NCI-H2171 treated with DMSO at 0.1 percent for 48 hours (cell line): ENCODE data around the gene ADPRH.
"Not testable (repeated sequence)": the region's sequence is repeated elsewhere in the genome, so short reads cannot be mapped to it uniquely, and the experiment has no call there.

Source experiments
- DNase-seq: peaks from one replicate; lab custom pipeline; 2025; lab: John Stamatoyannopoulos, UW

ADPRH gene

GRCh38 chr3:119579366-119580066 lies at the start of gene ADPRH:
TSS of gene ADPRH (plus strand) at chr3:119579492. CDS start at chr3:119582170, 2,678 bp downstream.
- DNase-seq: no peak

- DNase-seq: no peak
These were observed 49.4 kb upstream of the ADPRH start for GRCh38 chr3:119529883-119530282.

GRCh38 chr3:119530456-119530855 lies 48.8 kb upstream of the ADPRH start:
- no peak for DNase-seq

GRCh38 chr3:119531151-119531550 lies 48.1 kb upstream of the ADPRH start:
- DNase-seq: no peak

GRCh38 chr3:119534296-119534695 lies 45.0 kb upstream of the ADPRH start:
- DNase-seq: no peak

GRCh38 chr3:119536757-119537156 lies 42.5 kb upstream of the ADPRH start:
- no peak for DNase-seq

GRCh38 chr3:119538772-119539171 lies 40.5 kb upstream of the ADPRH start:
- no peak for DNase-seq

- DNase-seq: no peak
These were observed 37.7 kb upstream of the ADPRH start for GRCh38 chr3:119541547-119541946.

GRCh38 chr3:119542168-119542767 lies 37.0 kb upstream of the ADPRH start:
- no peak for DNase-seq

GRCh38 chr3:119543147-119543546 lies 36.1 kb upstream of the ADPRH start:
- DNase-seq: no peak

GRCh38 chr3:119547227-119547626 lies 32.1 kb upstream of the ADPRH start:
- no peak for DNase-seq

- no peak for DNase-seq
These were observed 31.0 kb upstream of the ADPRH start for GRCh38 chr3:119548341-119548740.

GRCh38 chr3:119550192-119550910 lies 28.9 kb upstream of the ADPRH start:
- DNase-seq: no peak

- DNase-seq: no peak
These were observed 27.7 kb upstream of the ADPRH start for GRCh38 chr3:119551598-119551997.

GRCh38 chr3:119552928-119553327 lies 26.4 kb upstream of the ADPRH start:
- DNase-seq: not testable (repeated sequence)

GRCh38 chr3:119553823-119554415 lies 25.4 kb upstream of the ADPRH start:
- DNase-seq: no peak

GRCh38 chr3:119555309-119555735 lies 24.0 kb upstream of the ADPRH start:
- no peak for DNase-seq

- DNase-seq: no peak
These were observed 23.4 kb upstream of the ADPRH start for GRCh38 chr3:119555929-119556328.

GRCh38 chr3:119557192-119557876 lies 22.0 kb upstream of the ADPRH start:
- DNase-seq: no peak

- DNase-seq: no peak
These were observed 21.4 kb upstream of the ADPRH start for GRCh38 chr3:119557877-119558269.

GRCh38 chr3:119558626-119559317 lies 20.5 kb upstream of the ADPRH start:
- no peak for DNase-seq
